Smooth muscle cell of trachea (primary cell): ENCODE results near the gene GSTO2. TPM values are rescaled to one million over a fixed set of nuclear protein-coding genes. Genes with fewer than 3 reads are reported as not detected.

Experiments used
- total RNA-seq: library from RNA; depleted of rRNA; stranded (reverse); fragments of >200 nt; gene quantifications from 2 replicates; pipeline ENCODE4 v1.2.1, GENCODE V29; 2014

GSTO2 gene
- total RNA-seq: 3.8 and 7.9 TPM in 2 replicates

GRCh38 chr10:104268713-104269645, at the start of gene GSTO2:
TSS of gene GSTO2 (plus strand) at chr10:104269184. CDS start at chr10:104274916, 5,732 bp downstream.

GRCh38 chr10:104231784-104232612, 37.0 kb upstream of the GSTO2 start, which contains the start of gene CFAP43:
TSS of gene CFAP43 (minus strand) at chr10:104232364. CDS start at chr10:104232246, 118 bp downstream.

GRCh38 chr10:104254493-104255310, 14.3 kb upstream of the GSTO2 start, which contains the start of gene GSTO1:
TSS of gene GSTO1 (plus strand) at chr10:104254892. CDS start at chr10:104254929, 37 bp downstream.

GRCh38 chr10:104337985-104338735, 69.2 kb downstream of the GSTO2 start, which contains the start of gene ITPRIP:
TSS of gene ITPRIP (minus strand) at chr10:104338465. CDS start at chr10:104316051, 22,414 bp downstream.

GRCh38 chr10:104353325-104354048, 84.5 kb downstream of the GSTO2 start, which contains the start of gene CFAP58:
TSS of gene CFAP58 (plus strand) at chr10:104353833. CDS start at chr10:104353898, 65 bp downstream.

Other genes starting within 250 kb of the GSTO2 start
- gene COL17A1, start 183.3 kb upstream of the GSTO2 start, total RNA-seq: under 0.01 and 1.6 TPM in 2 replicates
- 5.5 and 16.9 TPM in 2 replicates for gene SFR1, start 147.0 kb upstream of the GSTO2 start, total RNA-seq
- gene CFAP43, start 36.8 kb upstream of the GSTO2 start, total RNA-seq: 0.15 and 0.33 TPM in 2 replicates
- gene GSTO1, start 14.3 kb upstream of the GSTO2 start, total RNA-seq: 137 and 315 TPM in 2 replicates
- gene ITPRIP, start 69.3 kb downstream of the GSTO2 start, total RNA-seq: 9.6 and 15.2 TPM in 2 replicates
- gene CFAP58, start 84.6 kb downstream of the GSTO2 start, total RNA-seq: 0.58 and 0.83 TPM in 2 replicates